ENCODE measurements around the gene STRN3.

GRCh38 chr14:30876692-30877091, 149.5 kb downstream of the STRN3 start:
- no peak for TF ChIP-seq POLR2AphosphoS5 (IDR thresholded peaks at IDR 0.05; ENCODE audit: low read depth, low read length)
- no peak for TF ChIP-seq POLR2A (IDR thresholded peaks at IDR 0.05; ENCODE audit: low read depth, low read length)
- no peak for TF ChIP-seq TAF1 (IDR thresholded peaks at IDR 0.05; ENCODE audit: borderline replicate concordance, low read depth, low read length)
